DMS114 treated with DMSO at 0.1 percent for 48 hours (cell line): ENCODE data around the gene GNAS.
A peak's percentile ranks its signal among the peaks of the same experiment; 100 is the strongest.

Source experiments
- DNase-seq: peaks from one replicate; lab custom pipeline; 2025; ENCODE audit not compliant: unreplicated experiment; lab: John Stamatoyannopoulos, UW

Gene GNAS

GRCh38 chr20:58877976-58878360, 25.5 kb downstream of the GNAS start:
- no peak for DNase-seq

GRCh38 chr20:58878399-58878798, 25.9 kb downstream of the GNAS start:
- DNase-seq = no peak

- no peak for DNase-seq
Measured at GRCh38 chr20:58880441-58880840, 27.9 kb downstream of the GNAS start.

GRCh38 chr20:58880994-58881752, 28.7 kb downstream of the GNAS start:
- DNase-seq = no peak

GRCh38 chr20:58882704-58883089, 30.2 kb downstream of the GNAS start:
- DNase-seq = no peak

GRCh38 chr20:58883241-58883691, 30.8 kb downstream of the GNAS start:
- no peak for DNase-seq

- no peak for DNase-seq
Measured at GRCh38 chr20:58884966-58885365, 32.5 kb downstream of the GNAS start.

GRCh38 chr20:58886546-58886945, 34.0 kb downstream of the GNAS start:
- no peak for DNase-seq

GRCh38 chr20:58888103-58888502, 35.6 kb downstream of the GNAS start:
- DNase-seq = no peak

- DNase-seq = peak; percentile 12
Measured at GRCh38 chr20:58888521-58889333, 36.2 kb downstream of the GNAS start.

- no peak for DNase-seq
Measured at GRCh38 chr20:58889334-58889760, 36.8 kb downstream of the GNAS start.

- no peak for DNase-seq
Measured at GRCh38 chr20:58889798-58890517, 37.4 kb downstream of the GNAS start.

- peak; percentile 72 for DNase-seq
Measured at GRCh38 chr20:58890518-58891085, 38.1 kb downstream of the GNAS start.

- DNase-seq = peak; percentile 68
Measured at GRCh38 chr20:58891086-58891717, 38.7 kb downstream of the GNAS start.

GRCh38 chr20:58891718-58892140, 39.2 kb downstream of the GNAS start:
- DNase-seq = no peak

GRCh38 chr20:58892141-58892931, 39.8 kb downstream of the GNAS start:
- peak; percentile 35 for DNase-seq

- peak; percentile 21 for DNase-seq
Measured at GRCh38 chr20:58892932-58893224, 40.4 kb downstream of the GNAS start.

- DNase-seq = no peak
Measured at GRCh38 chr20:58893355-58894120, 41.0 kb downstream of the GNAS start.

GRCh38 chr20:58894652-58895447, 42.3 kb downstream of the GNAS start:
- no peak for DNase-seq
